SK-N-SH (cell line): ENCODE measurements around the gene SLC15A2. TPM values are rescaled to one million over a fixed set of nuclear protein-coding genes. Genes with fewer than 3 reads are reported as not detected.

ENCODE experiments used
- CTCF ChIA-PET: fragments of 300-600, 350-600 bp; formaldehyde crosslinking; extraction: SDS; loops from one replicate; lab custom pipeline; 2021; lab: Yijun Ruan, JAX
- POLR2A ChIA-PET: fragments of 350-600 bp; sonication (Branson Sonifier 250); formaldehyde crosslinking; extraction: SDS; loops from one replicate; lab custom pipeline; 2020; ENCODE audit warnings: antibody characterized with exemption, inconsistent platforms; lab: Yijun Ruan, JAX
- DNase-seq: peaks from one replicate; pipeline ENCODE4 v3.0.0; 2012
- H2AFZ ChIP-seq: fragments of 200-600 bp; sonication (generic); 2 replicates; pipeline ENCODE4 v1.8.1; 2016; ENCODE audit warnings: antibody characterized with exemption, mild to moderate bottlenecking, low read depth
- H3F3A ChIP-seq: fragments of 200-600 bp; sonication (generic); replicated peaks from 2 replicates; pipeline ENCODE3; 2016; ENCODE audit warnings: antibody characterized with exemption, mild to moderate bottlenecking; ENCODE audit not compliant: insufficient read depth
- H3K27ac ChIP-seq, 2 experiments: fragments of 200-500 bp in 1 of 2; fragments of 200-600 bp in 1 of 2; sonication (Bioruptor generic) in 1 of 2; sonication (generic), shearing (Covaris generic) in 1 of 2; 2 replicates each; pipeline versions ENCODE4 v1.5.1 to v1.6.1; 2014 to 2016; ENCODE audit warnings: low read depth in 2 of 2, inconsistent platforms in 1 of 2, low read length in 1 of 2, mild to moderate bottlenecking in 1 of 2, mixed read lengths in 1 of 2
- H3K27me3 ChIP-seq: fragments of 200-600 bp; sonication (generic), shearing (Covaris generic); 2 replicates; pipeline ENCODE4 v1.6.1; 2016; ENCODE audit warnings: mixed run types; ENCODE audit not compliant: insufficient read depth
- H3K36me3 ChIP-seq, 2 experiments: fragments of 200-500 bp in 1 of 2; fragments of 200-600 bp in 1 of 2; sonication (Bioruptor generic) in 1 of 2; sonication (generic) in 1 of 2; replicated peaks in 1 of 2; 2 replicates each; pipeline versions ENCODE3 to v1.5.1; 2014 to 2016; ENCODE audit warnings: low read length in 1 of 2, mild to moderate bottlenecking in 1 of 2; ENCODE audit not compliant: insufficient read depth in 2 of 2, control insufficient read depth in 1 of 2
- H3K4me1 ChIP-seq, 2 experiments: fragments of 200-500 bp in 1 of 2; fragments of 200-600 bp in 1 of 2; sonication (Bioruptor generic) in 1 of 2; sonication (generic), shearing (Covaris generic) in 1 of 2; 2 replicates each; pipeline versions ENCODE4 v1.5.1 to v1.6.1; 2014 to 2016; ENCODE audit warnings: low read depth in 1 of 2, low read length in 1 of 2, mixed run types in 1 of 2; ENCODE audit not compliant: insufficient read depth in 2 of 2, control insufficient read depth in 1 of 2
- H3K4me2 ChIP-seq: fragments of 200-600 bp; sonication (generic), shearing (Covaris generic); 2 replicates; pipeline ENCODE4 v1.6.1; 2017; ENCODE audit warnings: mixed run types
- H3K4me3 ChIP-seq, 2 experiments: fragments of 200-500 bp in 1 of 2; fragments of 200-600 bp in 1 of 2; sonication (Bioruptor generic) in 1 of 2; sonication (generic), shearing (Covaris generic) in 1 of 2; 2 replicates each; pipeline versions ENCODE4 v1.5.1 to v1.8.1; 2014 to 2016; ENCODE audit warnings: low read depth in 2 of 2, inconsistent platforms in 1 of 2, low read length in 1 of 2, mild to moderate bottlenecking in 1 of 2, mixed read lengths in 1 of 2, moderate library complexity in 1 of 2
- H3K79me2 ChIP-seq: fragments of 200-600 bp; sonication (generic); 2 replicates; pipeline ENCODE4 v1.8.1; 2017; ENCODE audit warnings: mild to moderate bottlenecking; ENCODE audit not compliant: insufficient read depth
- H3K9ac ChIP-seq: fragments of 200-600 bp; sonication (generic); 2 replicates; pipeline ENCODE4 v1.6.1; 2017; ENCODE audit warnings: mixed run types
- H3K9me2 ChIP-seq: fragments of 200-600 bp; sonication (generic); 2 replicates; pipeline ENCODE4 v1.6.1; 2017; ENCODE audit warnings: mixed run types
- H3K9me3 ChIP-seq: fragments of 200-600 bp; sonication (generic); 2 replicates; pipeline ENCODE4 v1.6.1; 2017; ENCODE audit warnings: mixed run types, mild to moderate bottlenecking, moderate library complexity
- H4K20me1 ChIP-seq: fragments of 200-600 bp; sonication (generic); 2 replicates; pipeline ENCODE4 v1.6.1; 2017; ENCODE audit warnings: mild to moderate bottlenecking, mixed run types; ENCODE audit not compliant: insufficient read depth
- CTCF ChIP-seq: fragments of 200-600 bp; sonication (generic); IDR thresholded peaks from 2 replicates; pipeline ENCODE4 v1.6.1; 2017; ENCODE audit warnings: antibody characterized with exemption, mild to moderate bottlenecking, moderate library complexity
- ELF1 ChIP-seq: IDR thresholded peaks from 2 replicates; pipeline ENCODE4 v1.4.0; 2012
- EP300 ChIP-seq, 2 experiments: IDR thresholded peaks; 2 replicates each; pipeline versions ENCODE4 v1.4.0 to v1.6.1; 2012; ENCODE audit warnings: borderline replicate concordance in 1 of 2, low read depth in 1 of 2, low read length in 1 of 2
- EZH2phosphoT487 ChIP-seq: fragments of 200-600 bp; sonication (generic); IDR thresholded peaks from 2 replicates; pipeline ENCODE4 v1.6.1; 2017; ENCODE audit warnings: low read depth, mixed run types, mild to moderate bottlenecking, antibody characterized with exemption, moderate library complexity, borderline replicate concordance
- FOXJ3 ChIP-seq: sonication (generic); formaldehyde crosslinking; IDR thresholded peaks from 2 replicates; pipeline ENCODE4 v1.5.1; 2020; ENCODE audit warnings: mild to moderate bottlenecking, missing genetic modification reagents
- POLR2AphosphoS5 ChIP-seq: IDR thresholded peaks from 2 replicates; pipeline ENCODE4 v1.6.1; 2012; ENCODE audit warnings: low read depth, low read length
- SIN3A ChIP-seq: IDR thresholded peaks from 2 replicates; pipeline ENCODE4 v1.6.1; 2012; ENCODE audit warnings: low read depth, mild to moderate bottlenecking, low read length, moderate library complexity, borderline replicate concordance
- TAF1 ChIP-seq: IDR thresholded peaks from 2 replicates; pipeline ENCODE4 v1.6.1; 2012; ENCODE audit warnings: low read depth, mild to moderate bottlenecking, low read length, moderate library complexity, borderline replicate concordance
- USF2 ChIP-seq: fragments of 150-350 bp; IDR thresholded peaks from 2 replicates; pipeline ENCODE4 v1.6.1; 2017; ENCODE audit warnings: antibody characterized with exemption, low read length, low read depth, borderline replicate concordance
- YY1 ChIP-seq: IDR thresholded peaks from 2 replicates; pipeline ENCODE4 v1.4.0; 2012; ENCODE audit warnings: low read depth, mild to moderate bottlenecking
- ZBTB33 ChIP-seq: IDR thresholded peaks from 2 replicates; pipeline ENCODE4 v1.4.0; 2012; ENCODE audit warnings: low read depth, borderline replicate concordance
- WGBS: methylation state at CpG from one replicate; pipeline ENCODE4 v1.1.6; 2017; ENCODE audit warnings: low lambda C conversion rate; 5-methylcytosine and 5-hydroxymethylcytosine counted together
- polyA plus RNA-seq, 3 experiments: library from polyadenylated mRNA; depleted of rRNA; stranded (reverse); fragments of >200 nt; gene quantifications; 2 replicates each; pipeline ENCODE4 v1.2.3, GENCODE V29; 2012
- TF ChIP-seq, protein P1 (sequence below): IDR thresholded peaks from 2 replicates; pipeline ENCODE4; 2012
- TF ChIP-seq, protein P2 (sequence below): IDR thresholded peaks from 2 replicates; pipeline ENCODE4 v1.4.0; 2012; ENCODE audit warnings: low read depth

The SLC15A2 gene
- polyA plus RNA-seq, 1 of the 3 experiments (the other 2 are of a cell fraction): 0.10 TPM

DNA sequence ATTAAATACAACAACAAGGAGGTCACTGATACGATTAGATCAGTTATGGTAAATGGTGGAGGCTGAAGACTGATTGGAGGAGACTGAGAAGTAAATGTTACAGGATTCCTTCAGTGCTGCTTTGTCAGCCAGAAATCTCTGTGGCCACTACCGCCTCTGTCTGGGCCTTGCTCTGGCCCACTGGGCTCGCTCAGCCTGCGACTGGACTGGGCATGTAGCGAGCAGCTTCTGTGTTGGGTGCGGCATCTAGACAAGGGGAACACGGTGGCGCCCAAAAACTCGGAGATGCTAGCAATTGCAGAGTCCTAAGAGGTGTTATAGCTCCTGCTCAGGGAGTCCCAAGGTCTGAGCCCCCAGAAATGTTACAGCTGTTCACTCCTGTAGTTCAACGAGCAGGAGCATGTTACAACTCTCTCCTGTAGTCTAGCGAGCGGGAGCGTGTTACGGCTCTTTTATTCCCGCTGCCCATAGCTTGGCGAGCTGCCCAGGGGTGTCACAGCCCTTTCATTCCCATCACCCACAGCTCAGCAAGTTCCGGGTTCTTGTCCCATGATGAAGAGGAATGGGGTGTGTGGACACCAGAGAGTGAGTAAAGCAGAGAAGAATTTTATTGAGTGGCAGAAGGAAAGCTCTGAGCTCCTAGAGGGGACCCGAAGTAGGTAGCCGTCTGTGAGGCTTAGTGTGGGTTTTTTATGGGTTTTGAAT is 24.7 kb downstream of the SLC15A2 start:
- Histone ChIP-seq H3K27me3 (no peaks in the 10 kb centered on the region), H3K79me2 (no peaks in the 10 kb centered on the region), H3K4me1 (no peaks in the 10 kb centered on the region), H2AFZ (no peak overlapping the region), H3F3A (no peaks in the 10 kb centered on the region), H3K9ac (no peak overlapping the region), H3K4me3 (no peak overlapping the region), H3K9me2 (no peaks in the 10 kb centered on the region), H3K27ac (no peak overlapping the region), H3K36me3 (no peaks in the 10 kb centered on the region), H3K9me3 (no peaks in the 10 kb centered on the region), H4K20me1 (no peaks in the 10 kb centered on the region), H3K4me2 (no peak overlapping the region)
- DNase-seq: no peak
- POLR2A ChIA-PET: no interaction called here
- 60% methylated on average over 19 of the region's 19 CpGs for WGBS
- CTCF ChIA-PET: no interaction called here
- TF ChIP-seq TAF1 (no peak), ELF1 (no peak), EZH2phosphoT487 (no peak), ZBTB33 (no peak), SIN3A (no peak)
- TF ChIP-seq, protein P1, sequence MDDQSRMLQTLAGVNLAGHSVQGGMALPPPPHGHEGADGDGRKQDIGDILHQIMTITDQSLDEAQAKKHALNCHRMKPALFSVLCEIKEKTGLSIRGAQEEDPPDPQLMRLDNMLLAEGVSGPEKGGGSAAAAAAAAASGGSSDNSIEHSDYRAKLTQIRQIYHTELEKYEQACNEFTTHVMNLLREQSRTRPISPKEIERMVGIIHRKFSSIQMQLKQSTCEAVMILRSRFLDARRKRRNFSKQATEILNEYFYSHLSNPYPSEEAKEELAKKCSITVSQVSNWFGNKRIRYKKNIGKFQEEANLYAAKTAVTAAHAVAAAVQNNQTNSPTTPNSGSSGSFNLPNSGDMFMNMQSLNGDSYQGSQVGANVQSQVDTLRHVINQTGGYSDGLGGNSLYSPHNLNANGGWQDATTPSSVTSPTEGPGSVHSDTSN: no peak
- TF ChIP-seq, protein P2, sequence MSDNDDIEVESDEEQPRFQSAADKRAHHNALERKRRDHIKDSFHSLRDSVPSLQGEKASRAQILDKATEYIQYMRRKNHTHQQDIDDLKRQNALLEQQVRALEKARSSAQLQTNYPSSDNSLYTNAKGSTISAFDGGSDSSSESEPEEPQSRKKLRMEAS: no peak

- Histone ChIP-seq H3K4me3 (no peak overlapping the region), H3K9ac (no peak overlapping the region), H3K27me3 (no peaks in the 10 kb centered on the region), H3K79me2 (no peaks in the 10 kb centered on the region), H3K4me1 (no peaks in the 10 kb centered on the region), H3K4me2 (no peak overlapping the region), H3F3A (no peaks in the 10 kb centered on the region), H3K27ac (no peak overlapping the region), H4K20me1 (no peaks in the 10 kb centered on the region), H2AFZ (no peak overlapping the region), H3K9me2 (no peaks in the 10 kb centered on the region), H3K9me3 (no peaks in the 10 kb centered on the region), H3K36me3 (no peaks in the 10 kb centered on the region)
- POLR2A ChIA-PET: no interaction called here
- no peak for DNase-seq
- no peak for TF ChIP-seq POLR2AphosphoS5
- TF ChIP-seq USF2: no peak
- TF ChIP-seq EP300 (IDR thresholded peaks at IDR 0.05; ENCODE audit: borderline replicate concordance in 1 of 2, low read depth in 1 of 2, low read length in 1 of 2): no peak
- no peak for TF ChIP-seq YY1
- no peak for TF ChIP-seq FOXJ3 (CRISPR knock-in tag)
- no peak for TF ChIP-seq CTCF
- CTCF ChIA-PET: no interaction called here
- WGBS: 76% methylated on average over 3 of the region's 3 CpGs
These were observed 30.5 kb downstream of the SLC15A2 start for GRCh38 chr3:121924734-121925133.
